Measurements from ENCODE around the gene PNMA6F.

The PNMA6F gene

GRCh38 chrX:153321381-153322124, at the start of gene PNMA6F:
Gene PNMA6F, minus strand, starts transcription at chrX:153321767. Its CDS starts 1,093 bp downstream, at chrX:153320674.
- H3K27me3 Mint-ChIP-seq (ENCODE audit: low read depth): peaks cover 43% of the 10 kb centered on the region
- H3K27ac Mint-ChIP-seq: no peak within 1 kb of the TSS
- no peak within 1 kb of the TSS for H3K4me3 Mint-ChIP-seq
- H3K9me3 Mint-ChIP-seq: no peaks in the 10 kb centered on the region
- H3K4me1 Mint-ChIP-seq (ENCODE audit: low read depth): no peaks in the 10 kb centered on the region
- H3K36me3 Mint-ChIP-seq (ENCODE audit: low read depth): no peaks in the 10 kb centered on the region

- no peaks in the 10 kb centered on the region for H3K9me3 Mint-ChIP-seq
- H3K4me1 Mint-ChIP-seq (ENCODE audit: low read depth): peaks cover 4% of the 10 kb centered on the region
- no peak overlapping the region for H3K27ac Mint-ChIP-seq
- no peaks in the 10 kb centered on the region for H3K27me3 Mint-ChIP-seq (ENCODE audit: low read depth)
- H3K4me3 Mint-ChIP-seq: no peak overlapping the region
- peaks cover 1% of the 10 kb centered on the region for H3K36me3 Mint-ChIP-seq (ENCODE audit: low read depth)
These were observed 49.7 kb upstream of the PNMA6F start for GRCh38 chrX:153371256-153371655.

DNA sequence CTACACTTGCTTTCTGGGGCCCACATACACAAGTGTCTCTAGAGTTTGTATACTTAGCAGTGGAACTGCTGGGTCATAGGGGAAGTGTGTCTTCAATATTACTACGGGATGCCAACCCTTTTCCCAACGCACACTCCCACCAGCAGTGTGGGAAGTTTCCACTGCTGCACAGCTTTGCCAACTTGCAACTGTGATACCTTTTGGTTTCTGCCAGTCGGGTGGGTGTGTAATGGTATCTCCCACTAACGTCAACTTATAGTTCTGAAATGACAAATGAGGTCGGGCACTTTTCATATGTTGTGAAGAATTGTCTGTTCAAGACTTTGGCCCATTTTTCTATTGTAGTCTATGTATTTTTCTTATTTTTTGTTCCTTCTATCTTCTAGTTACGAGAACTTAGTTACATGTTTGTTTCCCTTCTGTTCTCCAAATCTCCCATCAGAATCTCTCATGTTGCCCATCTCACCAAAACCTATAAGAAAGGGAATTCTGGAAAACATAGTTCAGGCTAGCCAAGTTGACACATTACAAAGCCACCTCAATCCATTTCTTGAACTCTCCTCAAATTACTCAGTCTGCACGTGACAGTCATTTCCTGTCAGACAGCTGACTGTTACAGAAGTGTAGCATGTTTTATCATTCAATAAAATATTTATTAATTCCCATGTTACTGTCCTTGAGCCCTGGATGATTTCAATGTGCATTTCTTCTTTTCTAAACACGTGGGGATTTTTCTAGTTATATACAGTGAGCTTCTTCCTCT, 48.9 kb upstream of the PNMA6F start:
- Mint-ChIP-seq H3K27me3 (ENCODE audit: low read depth) (no peaks in the 10 kb centered on the region), H3K27ac (no peak overlapping the region), H3K4me1 (ENCODE audit: low read depth) (peaks cover 9% of the 10 kb centered on the region), H3K9me3 (no peaks in the 10 kb centered on the region), H3K4me3 (no peak overlapping the region), H3K36me3 (ENCODE audit: low read depth) (peaks cover 1% of the 10 kb centered on the region)

DNA sequence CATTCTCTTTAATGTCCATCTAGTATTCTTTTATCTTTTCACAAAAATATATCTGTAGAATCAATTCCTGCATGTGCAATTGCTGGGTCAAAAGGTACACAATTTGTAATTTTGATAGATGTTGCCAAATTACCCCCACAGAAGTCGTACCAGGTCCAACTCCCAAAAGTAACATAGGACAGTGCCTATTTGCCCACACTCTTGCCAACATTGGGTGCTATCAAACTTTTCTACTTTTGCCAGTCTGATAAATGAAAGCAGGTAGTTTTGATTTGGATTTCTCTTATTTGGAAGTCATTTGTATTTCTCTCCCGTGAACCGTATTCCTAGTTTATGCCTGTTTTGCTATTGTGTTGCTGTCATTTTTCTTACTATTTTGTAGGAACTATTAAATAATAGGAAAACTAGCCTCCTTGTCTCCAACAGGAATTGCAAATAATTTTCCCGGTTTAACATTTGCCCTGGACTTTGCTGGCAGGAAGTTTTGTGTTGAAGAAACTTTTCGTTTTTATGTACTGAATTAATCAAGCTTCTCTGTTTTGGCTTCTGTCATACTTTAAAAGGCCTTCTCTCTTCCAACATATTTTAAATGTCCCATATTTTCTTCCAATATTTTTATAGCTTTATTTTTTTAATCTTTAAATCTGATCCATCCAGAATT, 45.4 kb upstream of the PNMA6F start:
- no peak overlapping the region for H3K4me3 Mint-ChIP-seq
- peaks cover 1% of the 10 kb centered on the region for H3K36me3 Mint-ChIP-seq (ENCODE audit: low read depth)
- no peaks in the 10 kb centered on the region for H3K27me3 Mint-ChIP-seq (ENCODE audit: low read depth)
- H3K27ac Mint-ChIP-seq: no peak overlapping the region
- peaks cover 9% of the 10 kb centered on the region for H3K4me1 Mint-ChIP-seq (ENCODE audit: low read depth)
- H3K9me3 Mint-ChIP-seq: no peaks in the 10 kb centered on the region

DNA sequence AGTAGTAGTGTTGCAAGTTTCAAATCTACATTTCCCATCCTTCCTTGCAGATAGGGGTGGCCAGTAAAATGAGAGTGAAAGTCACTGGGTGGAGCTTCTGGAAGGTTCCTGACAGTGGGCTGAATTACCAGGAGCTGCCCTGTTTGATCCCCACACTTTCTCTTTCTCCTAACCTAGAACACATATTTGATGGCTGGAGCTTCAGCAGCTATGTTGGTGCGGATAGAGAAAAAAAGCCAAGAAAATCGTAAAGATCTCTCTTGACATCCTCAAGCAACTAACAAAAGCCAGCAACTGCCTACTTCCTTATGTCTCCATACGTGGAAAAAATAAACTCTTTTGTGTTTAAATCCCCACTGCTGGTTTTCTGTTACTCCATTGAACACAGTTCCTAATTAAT, 44.6 kb upstream of the PNMA6F start:
- no peak overlapping the region for H3K4me3 Mint-ChIP-seq
- no peak overlapping the region for H3K27ac Mint-ChIP-seq
- peaks cover 9% of the 10 kb centered on the region for H3K4me1 Mint-ChIP-seq (ENCODE audit: low read depth)
- H3K36me3 Mint-ChIP-seq (ENCODE audit: low read depth): peaks cover 1% of the 10 kb centered on the region
- no peaks in the 10 kb centered on the region for H3K9me3 Mint-ChIP-seq
- H3K27me3 Mint-ChIP-seq (ENCODE audit: low read depth): no peaks in the 10 kb centered on the region

- H3K4me1 Mint-ChIP-seq (ENCODE audit: low read depth): peaks cover 7% of the 10 kb centered on the region
- H3K9me3 Mint-ChIP-seq: no peaks in the 10 kb centered on the region
- no peaks in the 10 kb centered on the region for H3K27me3 Mint-ChIP-seq (ENCODE audit: low read depth)
- peaks cover 1% of the 10 kb centered on the region for H3K36me3 Mint-ChIP-seq (ENCODE audit: low read depth)
- H3K4me3 Mint-ChIP-seq: no peak overlapping the region
- no peak overlapping the region for H3K27ac Mint-ChIP-seq
These were observed 44.1 kb upstream of the PNMA6F start for GRCh38 chrX:153365670-153366069.

DNA sequence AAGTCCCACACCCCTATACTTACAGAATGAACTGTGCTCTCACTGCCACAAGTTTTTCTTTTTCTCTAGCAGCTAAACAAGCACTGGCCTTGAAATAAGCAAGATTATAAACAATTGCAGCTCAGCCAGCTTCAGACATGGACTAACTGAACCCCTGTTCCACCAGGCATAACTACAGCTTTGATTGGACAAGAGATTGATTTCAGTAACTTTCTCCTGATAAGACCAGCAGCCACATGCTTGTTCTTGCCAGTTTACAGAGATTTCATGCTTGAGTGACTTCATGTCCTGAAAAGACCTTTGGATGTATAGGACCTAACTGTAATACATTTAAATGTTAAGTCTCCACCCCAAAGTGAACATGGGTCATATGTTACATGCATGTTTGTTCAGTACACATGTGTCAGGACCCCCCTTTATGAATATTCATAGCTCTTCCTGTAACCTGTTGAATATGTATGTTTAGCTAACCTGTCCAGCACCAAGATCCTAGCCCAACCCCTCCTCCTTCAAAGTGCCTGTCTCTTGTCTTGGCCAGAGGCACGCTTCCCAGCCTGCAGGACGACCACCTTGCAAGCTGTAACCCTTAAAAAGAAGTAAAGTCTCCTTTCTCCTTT, 40.3 kb upstream of the PNMA6F start:
- no peak overlapping the region for H3K4me3 Mint-ChIP-seq
- peaks cover 5% of the 10 kb centered on the region for H3K4me1 Mint-ChIP-seq (ENCODE audit: low read depth)
- no peaks in the 10 kb centered on the region for H3K36me3 Mint-ChIP-seq (ENCODE audit: low read depth)
- peaks cover 6% of the 10 kb centered on the region for H3K9me3 Mint-ChIP-seq
- H3K27ac Mint-ChIP-seq: no peak overlapping the region
- no peaks in the 10 kb centered on the region for H3K27me3 Mint-ChIP-seq (ENCODE audit: low read depth)

- H3K4me3 Mint-ChIP-seq: no peak overlapping the region
These were observed 36.3 kb upstream of the PNMA6F start for GRCh38 chrX:153357877-153358276.

GRCh38 chrX:153353416-153353815, 31.8 kb upstream of the PNMA6F start:
- Mint-ChIP-seq H3K27me3 (ENCODE audit: low read depth) (no peaks in the 10 kb centered on the region), H3K9me3 (peaks cover 6% of the 10 kb centered on the region), H3K4me1 (ENCODE audit: low read depth) (peaks cover 7% of the 10 kb centered on the region), H3K27ac (no peak overlapping the region), H3K4me3 (no peak overlapping the region), H3K36me3 (ENCODE audit: low read depth) (peaks cover 20% of the 10 kb centered on the region)

More at GRCh38 chrX:153357877-153358276, 36.3 kb upstream of the PNMA6F start:
- no peak overlapping the region for H3K27ac Mint-ChIP-seq
- H3K9me3 Mint-ChIP-seq: peaks cover 6% of the 10 kb centered on the region
- peaks cover 2% of the 10 kb centered on the region for H3K36me3 Mint-ChIP-seq (ENCODE audit: low read depth)
- no peaks in the 10 kb centered on the region for H3K4me1 Mint-ChIP-seq (ENCODE audit: low read depth)
- no peaks in the 10 kb centered on the region for H3K27me3 Mint-ChIP-seq (ENCODE audit: low read depth)

- Mint-ChIP-seq H3K36me3 (ENCODE audit: low read depth) (peaks cover 20% of the 10 kb centered on the region), H3K27ac (no peak overlapping the region), H3K4me3 (no peak overlapping the region), H3K9me3 (peaks cover 6% of the 10 kb centered on the region), H3K4me1 (ENCODE audit: low read depth) (peaks cover 7% of the 10 kb centered on the region), H3K27me3 (ENCODE audit: low read depth) (no peaks in the 10 kb centered on the region)
These were observed 31.3 kb upstream of the PNMA6F start for GRCh38 chrX:153352858-153353257.

- Mint-ChIP-seq H3K4me1 (ENCODE audit: low read depth) (peaks cover 7% of the 10 kb centered on the region), H3K9me3 (no peaks in the 10 kb centered on the region), H3K36me3 (ENCODE audit: low read depth) (peaks cover 22% of the 10 kb centered on the region), H3K27me3 (ENCODE audit: low read depth) (no peaks in the 10 kb centered on the region), H3K4me3 (no peak overlapping the region), H3K27ac (no peak overlapping the region)
These were observed 30.4 kb upstream of the PNMA6F start for GRCh38 chrX:153351981-153352380.

DNA sequence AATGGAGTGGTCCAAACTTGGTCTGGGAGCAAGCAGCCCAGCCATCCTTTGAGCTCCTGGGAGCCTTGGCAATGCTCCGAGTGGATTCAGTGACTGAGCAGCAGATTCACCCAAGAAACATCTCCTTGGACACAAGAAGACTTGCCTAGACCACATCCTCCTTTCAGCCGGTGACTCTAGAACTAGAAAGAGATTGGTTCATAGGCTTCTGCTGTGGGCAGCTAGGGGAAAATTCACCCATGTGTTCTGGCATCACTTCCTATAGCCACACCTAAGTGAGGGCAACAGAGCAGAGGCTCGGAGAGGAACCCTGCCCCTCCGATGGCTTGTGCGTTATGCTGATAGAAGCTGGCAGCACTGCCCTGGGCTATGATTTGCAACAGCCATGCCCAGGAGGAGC, 28.4 kb upstream of the PNMA6F start:
- H3K4me1 Mint-ChIP-seq (ENCODE audit: low read depth): peaks cover 7% of the 10 kb centered on the region
- H3K4me3 Mint-ChIP-seq: no peak overlapping the region
- no peaks in the 10 kb centered on the region for H3K27me3 Mint-ChIP-seq (ENCODE audit: low read depth)
- peak overlapping the region; percentile 26 for H3K27ac Mint-ChIP-seq
- H3K9me3 Mint-ChIP-seq: no peaks in the 10 kb centered on the region
- H3K36me3 Mint-ChIP-seq (ENCODE audit: low read depth): peaks cover 23% of the 10 kb centered on the region

- Mint-ChIP-seq H3K36me3 (ENCODE audit: low read depth) (peaks cover 26% of the 10 kb centered on the region), H3K4me3 (no peak overlapping the region), H3K9me3 (no peaks in the 10 kb centered on the region), H3K27me3 (ENCODE audit: low read depth) (no peaks in the 10 kb centered on the region), H3K27ac (no peak overlapping the region), H3K4me1 (ENCODE audit: low read depth) (peaks cover 16% of the 10 kb centered on the region)
These were observed 26.9 kb upstream of the PNMA6F start for GRCh38 chrX:153348421-153348820.

DNA sequence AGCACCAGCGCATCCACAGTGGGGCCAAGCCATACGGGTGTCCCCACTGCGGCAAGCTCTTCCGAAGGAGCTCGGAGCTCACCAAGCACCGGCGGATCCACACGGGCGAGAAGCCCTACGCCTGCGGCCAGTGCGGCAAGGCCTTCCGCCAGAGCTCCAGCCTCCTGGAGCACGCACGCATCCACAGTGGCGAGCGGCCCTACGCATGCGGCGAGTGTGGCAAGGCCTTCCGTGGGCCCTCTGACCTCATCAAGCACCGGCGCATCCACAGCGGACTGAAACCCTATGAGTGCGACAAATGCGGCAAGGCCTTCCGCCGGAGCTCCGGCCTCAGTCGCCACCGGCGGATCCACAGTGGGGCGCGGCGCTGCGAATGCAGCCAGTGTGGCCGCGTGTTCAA, 26.0 kb upstream of the PNMA6F start:
- no peak overlapping the region for H3K27ac Mint-ChIP-seq
- H3K4me1 Mint-ChIP-seq (ENCODE audit: low read depth): peaks cover 23% of the 10 kb centered on the region
- H3K4me3 Mint-ChIP-seq: no peak overlapping the region
- no peaks in the 10 kb centered on the region for H3K9me3 Mint-ChIP-seq
- peaks cover 28% of the 10 kb centered on the region for H3K36me3 Mint-ChIP-seq (ENCODE audit: low read depth)
- no peaks in the 10 kb centered on the region for H3K27me3 Mint-ChIP-seq (ENCODE audit: low read depth)
